ENCODE results near the gene ZBTB20. TPM values are rescaled to one million over a fixed set of nuclear protein-coding genes. Genes with fewer than 3 reads are reported as not detected.

The ZBTB20 gene
- total RNA-seq, 1 donor from 2014 or later: 23.5 TPM

- Histone ChIP-seq H3K27me3 (ENCODE audit: control insufficient read depth in 3 of 3, insufficient read depth in 3 of 3, low read length in 3 of 3) (no peaks in the 10 kb centered on the region), H3K4me3 (ENCODE audit: low read length in 3 of 3) (no peak overlapping the region), H3K27ac (ENCODE audit: low read depth, low read length) (peak overlapping the region; percentile 83), H3K9me3 (ENCODE audit: control insufficient read depth in 3 of 3, low read length in 3 of 3) (no peaks in the 10 kb centered on the region), H3K36me3 (ENCODE audit: control insufficient read depth in 3 of 3, insufficient read depth in 3 of 3, low read length in 3 of 3) (no peaks in the 10 kb centered on the region), H3K4me1 (ENCODE audit: control insufficient read depth in 3 of 3, insufficient read depth in 3 of 3, low read length in 3 of 3) (peaks cover 24 to 35% (median 27%) of the 10 kb centered on the region in 3 donors), H3K9ac (ENCODE audit: low read depth in 1 of 3, low read length in 3 of 3) (peak overlapping the region in 1 of 3 donors; percentile 32)
Measured at GRCh38 chr3:114508976-114509375, 638.1 kb downstream of the ZBTB20 start.

- H3K9ac ChIP-seq (ENCODE audit: low read depth in 1 of 3, low read length in 3 of 3): no peak overlapping the region
- H3K4me3 ChIP-seq (ENCODE audit: low read length in 3 of 3): no peak overlapping the region
- no peaks in the 10 kb centered on the region for H3K27me3 ChIP-seq (ENCODE audit: control insufficient read depth in 3 of 3, insufficient read depth in 3 of 3, low read length in 3 of 3)
- peaks cover 24 to 35% (median 29%) of the 10 kb centered on the region in 3 donors for H3K4me1 ChIP-seq (ENCODE audit: control insufficient read depth in 3 of 3, insufficient read depth in 3 of 3, low read length in 3 of 3)
- H3K27ac ChIP-seq (ENCODE audit: low read depth, low read length): peak overlapping the region; percentile 83
- H3K36me3 ChIP-seq (ENCODE audit: control insufficient read depth in 3 of 3, insufficient read depth in 3 of 3, low read length in 3 of 3): no peaks in the 10 kb centered on the region
- no peaks in the 10 kb centered on the region for H3K9me3 ChIP-seq (ENCODE audit: control insufficient read depth in 3 of 3, low read length in 3 of 3)
Measured at GRCh38 chr3:114508208-114508607, 638.9 kb downstream of the ZBTB20 start.

DNA sequence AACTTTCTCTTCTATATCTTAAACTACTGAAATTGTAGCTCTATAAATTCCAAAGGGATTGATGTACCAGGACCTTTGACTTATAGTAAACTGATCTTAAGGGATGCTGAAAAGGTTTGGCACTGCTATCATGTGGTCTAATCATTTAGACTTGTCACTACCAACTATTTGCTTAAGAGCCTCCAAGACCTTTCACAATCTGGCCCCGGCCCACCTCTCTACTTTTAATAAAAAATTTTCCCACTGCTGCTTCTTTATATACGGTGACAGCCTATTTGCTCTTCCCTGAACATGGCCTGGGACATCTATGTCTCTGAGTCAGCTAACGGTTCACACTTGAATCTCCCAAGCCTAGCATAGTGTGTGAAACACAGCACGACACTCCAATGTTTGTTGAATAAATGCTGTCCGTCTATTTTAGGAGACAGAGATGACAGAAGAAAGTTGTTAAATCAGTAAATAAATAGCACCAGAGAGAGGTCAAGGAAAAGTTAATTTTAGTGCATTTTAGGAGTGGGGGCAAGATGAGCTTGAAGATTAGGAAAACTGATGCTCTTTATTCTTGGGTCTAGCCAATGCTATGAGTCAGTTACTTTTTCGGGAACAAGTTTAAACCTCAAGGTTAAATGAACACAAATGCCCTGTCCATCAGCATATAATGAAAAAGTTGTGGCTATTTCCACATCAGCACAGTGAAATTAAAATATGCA, 640.3 kb downstream of the ZBTB20 start:
- H3K9me3 ChIP-seq (ENCODE audit: control insufficient read depth in 3 of 3, low read length in 3 of 3): no peaks in the 10 kb centered on the region
- peak overlapping the region in 2 of 3 donors; percentile 16 to 30 for H3K4me3 ChIP-seq (ENCODE audit: low read length in 3 of 3)
- H3K27ac ChIP-seq (ENCODE audit: low read depth, low read length): peak overlapping the region; percentile 83
- no peaks in the 10 kb centered on the region for H3K27me3 ChIP-seq (ENCODE audit: control insufficient read depth in 3 of 3, insufficient read depth in 3 of 3, low read length in 3 of 3)
- H3K36me3 ChIP-seq (ENCODE audit: control insufficient read depth in 3 of 3, insufficient read depth in 3 of 3, low read length in 3 of 3): no peaks in the 10 kb centered on the region
- H3K4me1 ChIP-seq (ENCODE audit: control insufficient read depth in 3 of 3, insufficient read depth in 3 of 3, low read length in 3 of 3): peaks cover 24 to 35% (median 29%) of the 10 kb centered on the region in 3 donors
- peak overlapping the region; percentile 39 to 43 (median 40) for H3K9ac ChIP-seq (ENCODE audit: low read depth in 1 of 3, low read length in 3 of 3)

- H3K9ac ChIP-seq (ENCODE audit: low read depth in 1 of 3, low read length in 3 of 3): peak overlapping the region in 2 of 3 donors; percentile 32 to 52
- H3K9me3 ChIP-seq (ENCODE audit: control insufficient read depth in 3 of 3, low read length in 3 of 3): no peaks in the 10 kb centered on the region
- H3K4me3 ChIP-seq (ENCODE audit: low read length in 3 of 3): no peak overlapping the region
- H3K27me3 ChIP-seq (ENCODE audit: control insufficient read depth in 3 of 3, insufficient read depth in 3 of 3, low read length in 3 of 3): no peaks in the 10 kb centered on the region
- peaks cover 29 to 35% (median 32%) of the 10 kb centered on the region in 3 donors for H3K4me1 ChIP-seq (ENCODE audit: control insufficient read depth in 3 of 3, insufficient read depth in 3 of 3, low read length in 3 of 3)
- peak overlapping the region; percentile 83 for H3K27ac ChIP-seq (ENCODE audit: low read depth, low read length)
- H3K36me3 ChIP-seq (ENCODE audit: control insufficient read depth in 3 of 3, insufficient read depth in 3 of 3, low read length in 3 of 3): peaks cover 0 to under 1% (median 0%) of the 10 kb centered on the region in 3 donors
Measured at GRCh38 chr3:114504941-114505628, 642.0 kb downstream of the ZBTB20 start.

DNA sequence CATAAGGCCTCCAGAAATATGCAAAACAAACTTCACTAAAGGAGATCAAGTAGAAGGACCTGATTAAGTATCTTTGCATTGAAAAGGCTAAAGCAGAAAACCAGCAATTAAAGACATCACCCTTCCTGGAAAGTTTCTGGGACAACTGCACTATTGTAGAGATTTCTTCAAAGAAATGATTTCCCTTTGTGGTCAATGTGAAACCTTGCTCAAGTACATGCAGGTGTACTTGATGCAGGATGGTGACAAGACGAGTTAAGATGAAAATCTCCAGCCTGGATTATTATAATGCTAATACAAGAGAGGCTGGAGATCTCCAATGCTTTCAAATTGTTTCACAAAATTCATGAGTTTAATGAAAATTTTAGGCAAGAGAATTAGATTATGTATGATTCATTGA, 644.9 kb downstream of the ZBTB20 start:
- Histone ChIP-seq H3K27me3 (ENCODE audit: control insufficient read depth in 3 of 3, insufficient read depth in 3 of 3, low read length in 3 of 3) (no peaks in the 10 kb centered on the region), H3K9me3 (ENCODE audit: control insufficient read depth in 3 of 3, low read length in 3 of 3) (no peaks in the 10 kb centered on the region), H3K4me3 (ENCODE audit: low read length in 3 of 3) (no peak overlapping the region), H3K36me3 (ENCODE audit: control insufficient read depth in 3 of 3, insufficient read depth in 3 of 3, low read length in 3 of 3) (peaks cover 0 to 3% (median 0%) of the 10 kb centered on the region in 3 donors), H3K4me1 (ENCODE audit: control insufficient read depth in 3 of 3, insufficient read depth in 3 of 3, low read length in 3 of 3) (peaks cover 30 to 37% (median 34%) of the 10 kb centered on the region in 3 donors), H3K9ac (ENCODE audit: low read depth in 1 of 3, low read length in 3 of 3) (no peak overlapping the region), H3K27ac (ENCODE audit: low read depth, low read length) (no peak overlapping the region)

DNA sequence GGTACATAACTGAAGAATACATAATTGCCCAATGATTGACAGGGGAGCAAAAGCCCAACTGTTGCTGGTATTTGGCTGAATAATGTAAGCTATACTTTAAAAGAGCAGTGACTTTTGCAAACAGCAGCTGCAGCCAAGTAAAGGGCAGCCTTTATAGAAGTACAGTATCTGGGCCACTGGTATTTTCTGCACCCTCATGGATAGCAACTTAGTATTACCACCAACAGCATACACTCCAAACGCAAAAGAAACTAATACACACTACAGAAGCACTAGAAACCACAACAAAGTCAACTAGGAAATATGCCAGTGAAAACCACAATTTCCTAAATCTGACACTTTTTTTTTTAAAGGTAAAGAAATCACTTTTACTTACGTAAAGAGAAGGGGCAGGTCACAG, 647.1 kb downstream of the ZBTB20 start:
- peaks cover 28 to 45% (median 34%) of the 10 kb centered on the region in 3 donors for H3K4me1 ChIP-seq (ENCODE audit: control insufficient read depth in 3 of 3, insufficient read depth in 3 of 3, low read length in 3 of 3)
- H3K9me3 ChIP-seq (ENCODE audit: control insufficient read depth in 3 of 3, low read length in 3 of 3): no peaks in the 10 kb centered on the region
- H3K9ac ChIP-seq (ENCODE audit: low read depth in 1 of 3, low read length in 3 of 3): no peak overlapping the region
- H3K4me3 ChIP-seq (ENCODE audit: low read length in 3 of 3): no peak overlapping the region
- H3K27ac ChIP-seq (ENCODE audit: low read depth, low read length): peak overlapping the region; percentile 16
- peaks cover 0 to 3% (median 0%) of the 10 kb centered on the region in 3 donors for H3K36me3 ChIP-seq (ENCODE audit: control insufficient read depth in 3 of 3, insufficient read depth in 3 of 3, low read length in 3 of 3)
- no peaks in the 10 kb centered on the region for H3K27me3 ChIP-seq (ENCODE audit: control insufficient read depth in 3 of 3, insufficient read depth in 3 of 3, low read length in 3 of 3)

GRCh38 chr3:114498539-114499370, 648.3 kb downstream of the ZBTB20 start:
- H3K9ac ChIP-seq (ENCODE audit: low read depth in 1 of 3, low read length in 3 of 3): no peak overlapping the region
- H3K27me3 ChIP-seq (ENCODE audit: control insufficient read depth in 3 of 3, insufficient read depth in 3 of 3, low read length in 3 of 3): no peaks in the 10 kb centered on the region
- no peaks in the 10 kb centered on the region for H3K9me3 ChIP-seq (ENCODE audit: control insufficient read depth in 3 of 3, low read length in 3 of 3)
- H3K4me3 ChIP-seq (ENCODE audit: low read length in 3 of 3): no peak overlapping the region
- H3K27ac ChIP-seq (ENCODE audit: low read depth, low read length): peak overlapping the region; percentile 39
- H3K4me1 ChIP-seq (ENCODE audit: control insufficient read depth in 3 of 3, insufficient read depth in 3 of 3, low read length in 3 of 3): peaks cover 26 to 36% (median 31%) of the 10 kb centered on the region in 3 donors
- peaks cover 0 to 3% (median 0%) of the 10 kb centered on the region in 3 donors for H3K36me3 ChIP-seq (ENCODE audit: control insufficient read depth in 3 of 3, insufficient read depth in 3 of 3, low read length in 3 of 3)

- no peak overlapping the region for H3K4me3 ChIP-seq (ENCODE audit: low read length in 3 of 3)
- H3K27ac ChIP-seq (ENCODE audit: low read depth, low read length): peak overlapping the region; percentile 63
- no peak overlapping the region for H3K9ac ChIP-seq (ENCODE audit: low read depth in 1 of 3, low read length in 3 of 3)
- peaks cover 0 to 3% (median 0%) of the 10 kb centered on the region in 3 donors for H3K36me3 ChIP-seq (ENCODE audit: control insufficient read depth in 3 of 3, insufficient read depth in 3 of 3, low read length in 3 of 3)
- H3K27me3 ChIP-seq (ENCODE audit: control insufficient read depth in 3 of 3, insufficient read depth in 3 of 3, low read length in 3 of 3): no peaks in the 10 kb centered on the region
- peaks cover 26 to 36% (median 31%) of the 10 kb centered on the region in 3 donors for H3K4me1 ChIP-seq (ENCODE audit: control insufficient read depth in 3 of 3, insufficient read depth in 3 of 3, low read length in 3 of 3)
- H3K9me3 ChIP-seq (ENCODE audit: control insufficient read depth in 3 of 3, low read length in 3 of 3): no peaks in the 10 kb centered on the region
Measured at GRCh38 chr3:114496874-114497273, 650.2 kb downstream of the ZBTB20 start.

DNA sequence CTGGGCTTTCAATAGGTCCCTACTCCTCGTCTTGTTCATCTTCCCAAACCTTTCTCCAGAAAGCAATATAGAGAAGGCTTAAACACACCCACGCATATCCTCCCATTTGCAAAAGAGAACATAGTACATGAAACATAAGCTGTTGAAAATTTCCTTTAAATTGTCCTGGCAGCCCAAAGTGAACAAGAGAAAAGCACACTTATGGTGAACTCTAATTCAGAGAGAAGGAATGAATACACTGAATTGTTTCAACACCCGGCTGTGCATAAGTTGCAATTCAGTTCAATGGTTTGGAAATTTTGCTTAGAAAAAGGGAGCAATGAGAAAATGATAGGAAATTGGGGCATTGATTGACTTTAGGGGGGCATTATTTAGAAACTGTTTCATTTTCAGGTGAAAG, 650.6 kb downstream of the ZBTB20 start:
- Histone ChIP-seq H3K4me1 (ENCODE audit: control insufficient read depth in 3 of 3, insufficient read depth in 3 of 3, low read length in 3 of 3) (peaks cover 26 to 36% (median 31%) of the 10 kb centered on the region in 3 donors), H3K9ac (ENCODE audit: low read depth in 1 of 3, low read length in 3 of 3) (no peak overlapping the region), H3K27ac (ENCODE audit: low read depth, low read length) (peak overlapping the region; percentile 63), H3K9me3 (ENCODE audit: control insufficient read depth in 3 of 3, low read length in 3 of 3) (no peaks in the 10 kb centered on the region), H3K36me3 (ENCODE audit: control insufficient read depth in 3 of 3, insufficient read depth in 3 of 3, low read length in 3 of 3) (peaks cover 0 to 3% (median 0%) of the 10 kb centered on the region in 3 donors), H3K27me3 (ENCODE audit: control insufficient read depth in 3 of 3, insufficient read depth in 3 of 3, low read length in 3 of 3) (no peaks in the 10 kb centered on the region), H3K4me3 (ENCODE audit: low read length in 3 of 3) (no peak overlapping the region)
